Stomach (tissue), 9 donors: ENCODE measurements around the gene ENAH. TPM values are rescaled to one million over a fixed set of nuclear protein-coding genes. Genes with fewer than 3 reads are reported as not detected.

ENCODE experiments used
- DNase-seq, 2 donors: peaks; one replicate each; pipeline versions ENCODE4 v3.0.0 to v3.0.0-alpha.2; 2013 to 2019
- H3K27ac ChIP-seq, 5 donors: fragments of 200-600 bp in 4 of 5; sonication (generic) in 4 of 5; one replicate each; pipeline ENCODE4 v1.5.1; 2013 to 2019; ENCODE audit warnings: mild to moderate bottlenecking in 1 of 5, moderate library complexity in 1 of 5
- H3K27me3 ChIP-seq, 3 donors: fragments of 200-600 bp; sonication (generic); one replicate each; pipeline ENCODE4 v1.5.1; 2017 to 2019; ENCODE audit warnings: mixed run types in 1 of 3
- H3K36me3 ChIP-seq, 4 donors: fragments of 200-600 bp; sonication (generic); 1 replicate in 3 of 4; 2 replicates in 1 of 4; pipeline ENCODE4 v1.5.1; 2016 to 2019
- H3K4me1 ChIP-seq, 4 donors: fragments of 200-600 bp; sonication (generic); one replicate each; pipeline ENCODE4 v1.5.1; 2016 to 2019
- H3K4me3 ChIP-seq, 4 donors: fragments of 200-600 bp; sonication (generic) in 3 of 4; one replicate each; pipeline ENCODE4 v1.5.1; 2016 to 2019; ENCODE audit warnings: mild to moderate bottlenecking in 1 of 4
- H3K9me3 ChIP-seq, 4 donors: fragments of 200-600 bp; sonication (generic); one replicate each; pipeline ENCODE4 v1.5.1; 2016 to 2019
- EP300 ChIP-seq: sonication (generic); formaldehyde crosslinking; IDR thresholded peaks from one replicate; pipeline ENCODE4 v1.6.1; 2017; ENCODE audit warnings: antibody characterized with exemption
- POLR2A ChIP-seq, 4 donors: fragments of 450-650 bp; IDR thresholded peaks; one replicate each; pipeline ENCODE4 v1.6.1; 2016; ENCODE audit warnings: antibody characterized with exemption in 4 of 4, control low read depth in 2 of 4, mild to moderate bottlenecking in 1 of 4, moderate library complexity in 1 of 4
- POLR2AphosphoS5 ChIP-seq, 3 donors: sonication (generic); formaldehyde crosslinking; IDR thresholded peaks; one replicate each; pipeline ENCODE4 v1.6.1; 2016; ENCODE audit warnings: antibody characterized with exemption in 3 of 3
- WGBS, 5 donors: extraction: QIAGEN DNeasy Blood & Tissue Kit in 3 of 5; methylation state at CpG; one replicate each; pipeline versions ENCODE4 v1.1.5 to v1.1.7; 2013 to 2018; 5-methylcytosine and 5-hydroxymethylcytosine counted together
- intact Hi-C: fragments of 100-400 bp; cut with DNase I; formaldehyde crosslinking; loops from one replicate; pipeline ENCODE4 v1.15.1; 2023; ENCODE audit warnings: low total_unique reads
- polyA plus RNA-seq, 3 donors: library from polyadenylated mRNA; stranded (reverse); fragments of 200-250 nt; gene quantifications; one replicate each; pipeline ENCODE4 v1.2.3, GENCODE V29; 2013
- total RNA-seq, 5 donors: library from RNA; depleted of rRNA; stranded (reverse); fragments of >200 nt; gene quantifications; one replicate each; pipeline versions ENCODE4 v1.1.0 to v1.2.3, GENCODE V29; 2014 to 2016
- TF ChIP-seq, protein P1 (sequence below), 7 experiments: fragments of 450-650 bp in 4 of 7; fragments of 200-600 bp in 3 of 7; sonication (generic) in 3 of 7; IDR thresholded peaks; one replicate each; pipeline ENCODE4 v1.5.1; 2016 to 2019; ENCODE audit warnings: antibody characterized with exemption in 7 of 7, control low read depth in 2 of 7, mild to moderate bottlenecking in 1 of 7
- donor health status: healthy with polysubstance abuse.
- donor health status: Bipolar disorder and iron deficiency.
- donor health status: healthy.

Gene ENAH
- total and polyA plus RNA-seq, 8 donors: 8.5 to 186 (median 110) TPM

DNA sequence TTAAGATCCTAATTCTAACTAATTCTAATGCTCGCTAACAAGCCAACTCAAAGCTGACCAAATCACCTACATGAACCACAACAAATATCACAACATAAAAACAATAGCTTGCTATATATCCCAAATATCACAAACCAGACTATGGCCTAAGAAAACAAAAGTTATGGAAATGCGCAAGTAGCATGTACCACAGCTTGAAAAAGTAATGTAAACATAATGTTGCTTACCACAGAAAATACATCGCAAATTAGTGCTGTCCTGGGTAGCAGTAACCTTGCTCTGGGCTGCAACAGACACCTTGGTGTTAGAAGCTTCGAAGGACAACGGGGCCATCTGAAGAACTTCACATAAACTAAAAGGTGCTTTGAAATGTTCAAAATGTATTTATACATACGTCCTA is 117.6 kb downstream of the ENAH start:
- 93 to 97% (median 95%) methylated on average over 6 of the region's 6 CpGs for WGBS, 5 donors
- intact Hi-C loops: no loop called here
- H3K9me3 ChIP-seq: no peaks in the 10 kb centered on the region

DNA sequence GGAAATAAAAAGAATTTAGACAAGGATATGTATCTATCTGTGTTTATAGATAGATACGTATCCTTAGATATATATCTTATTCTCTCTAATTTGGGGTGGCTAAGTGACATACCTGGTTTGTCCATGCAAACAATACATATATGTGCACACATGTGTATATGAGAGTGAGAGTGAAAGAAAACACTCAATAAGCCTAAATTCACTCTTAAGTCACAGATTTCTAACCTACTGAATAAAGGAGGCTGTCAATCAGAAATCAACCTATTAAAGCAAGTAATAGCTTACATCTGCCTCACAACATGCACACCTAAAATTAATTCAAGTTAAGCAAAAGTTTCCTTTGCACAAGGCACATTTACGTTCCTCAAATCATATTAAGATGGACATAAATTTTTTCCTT is 118.2 kb downstream of the ENAH start:
- Histone ChIP-seq H3K4me3 (no peak overlapping the region), H3K36me3 (peaks cover 0 to 5% (median under 1%) of the 10 kb centered on the region in 4 donors), H3K27me3 (no peaks in the 10 kb centered on the region), H3K27ac (no peak overlapping the region), H3K9me3 (no peaks in the 10 kb centered on the region), H3K4me1 (peaks cover 0 to 42% (median 23%) of the 10 kb centered on the region in 4 donors)
- 79 to 93% (median 85%) methylated on average over 2 of the region's 2 CpGs for WGBS, 5 donors
- intact Hi-C loops: no loop called here
- TF ChIP-seq POLR2A (IDR thresholded peaks at IDR 0.05): no peak
- TF ChIP-seq EP300: no peak
- TF ChIP-seq, protein P1, sequence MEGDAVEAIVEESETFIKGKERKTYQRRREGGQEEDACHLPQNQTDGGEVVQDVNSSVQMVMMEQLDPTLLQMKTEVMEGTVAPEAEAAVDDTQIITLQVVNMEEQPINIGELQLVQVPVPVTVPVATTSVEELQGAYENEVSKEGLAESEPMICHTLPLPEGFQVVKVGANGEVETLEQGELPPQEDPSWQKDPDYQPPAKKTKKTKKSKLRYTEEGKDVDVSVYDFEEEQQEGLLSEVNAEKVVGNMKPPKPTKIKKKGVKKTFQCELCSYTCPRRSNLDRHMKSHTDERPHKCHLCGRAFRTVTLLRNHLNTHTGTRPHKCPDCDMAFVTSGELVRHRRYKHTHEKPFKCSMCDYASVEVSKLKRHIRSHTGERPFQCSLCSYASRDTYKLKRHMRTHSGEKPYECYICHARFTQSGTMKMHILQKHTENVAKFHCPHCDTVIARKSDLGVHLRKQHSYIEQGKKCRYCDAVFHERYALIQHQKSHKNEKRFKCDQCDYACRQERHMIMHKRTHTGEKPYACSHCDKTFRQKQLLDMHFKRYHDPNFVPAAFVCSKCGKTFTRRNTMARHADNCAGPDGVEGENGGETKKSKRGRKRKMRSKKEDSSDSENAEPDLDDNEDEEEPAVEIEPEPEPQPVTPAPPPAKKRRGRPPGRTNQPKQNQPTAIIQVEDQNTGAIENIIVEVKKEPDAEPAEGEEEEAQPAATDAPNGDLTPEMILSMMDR (IDR thresholded peaks at IDR 0.05): no peak
- no peak for DNase-seq

More for the DNA sequence above, 117.6 kb downstream of the ENAH start:
- TF ChIP-seq EP300: no peak
- no peak for TF ChIP-seq POLR2AphosphoS5 (IDR thresholded peaks at IDR 0.05)
- TF ChIP-seq POLR2A (IDR thresholded peaks at IDR 0.05): no peak
- TF ChIP-seq, protein P1 (IDR thresholded peaks at IDR 0.05): no peak
- no peaks in the 10 kb centered on the region for H3K27me3 ChIP-seq
- H3K4me1 ChIP-seq: peaks cover 0 to 47% (median 23%) of the 10 kb centered on the region in 4 donors
- DNase-seq: no peak
- H3K36me3 ChIP-seq: peaks cover 0 to under 1% (median 0%) of the 10 kb centered on the region in 4 donors
- H3K27ac ChIP-seq: no peak overlapping the region
- no peak overlapping the region for H3K4me3 ChIP-seq

DNA sequence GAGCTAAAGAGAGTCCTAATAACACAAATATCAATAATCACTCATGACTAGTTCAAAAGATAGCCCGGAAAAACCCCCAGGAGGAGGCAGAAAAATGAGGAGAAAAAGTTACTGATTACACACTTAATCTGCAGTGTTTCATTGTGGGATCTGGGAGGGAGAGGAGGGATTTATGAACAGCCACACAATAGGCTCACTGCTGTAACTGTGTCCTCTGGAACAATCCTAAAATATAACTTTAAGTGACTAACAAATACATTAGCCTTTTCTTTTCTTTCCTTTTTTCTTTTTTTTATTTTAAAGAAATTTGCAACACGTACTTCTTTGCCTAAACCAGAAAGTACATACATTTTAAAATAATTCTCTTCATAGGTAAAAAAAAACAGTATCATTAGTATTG is 118.8 kb downstream of the ENAH start:
- Histone ChIP-seq H3K9me3 (no peaks in the 10 kb centered on the region), H3K27ac (no peak overlapping the region), H3K36me3 (peaks cover 0 to 9% (median 4%) of the 10 kb centered on the region in 4 donors), H3K4me1 (peaks cover 0 to 37% (median 18%) of the 10 kb centered on the region in 4 donors), H3K27me3 (no peaks in the 10 kb centered on the region), H3K4me3 (no peak overlapping the region)
- TF ChIP-seq EP300: no peak
- TF ChIP-seq POLR2A (IDR thresholded peaks at IDR 0.05): no peak
- TF ChIP-seq POLR2AphosphoS5 (IDR thresholded peaks at IDR 0.05): no peak
- TF ChIP-seq, protein P1 (IDR thresholded peaks at IDR 0.05): no peak
- WGBS, 5 donors: 56 to 69% (median 66%) methylated on average over 2 of the region's 2 CpGs
- intact Hi-C loops: no loop called here
- DNase-seq: no peak

DNA sequence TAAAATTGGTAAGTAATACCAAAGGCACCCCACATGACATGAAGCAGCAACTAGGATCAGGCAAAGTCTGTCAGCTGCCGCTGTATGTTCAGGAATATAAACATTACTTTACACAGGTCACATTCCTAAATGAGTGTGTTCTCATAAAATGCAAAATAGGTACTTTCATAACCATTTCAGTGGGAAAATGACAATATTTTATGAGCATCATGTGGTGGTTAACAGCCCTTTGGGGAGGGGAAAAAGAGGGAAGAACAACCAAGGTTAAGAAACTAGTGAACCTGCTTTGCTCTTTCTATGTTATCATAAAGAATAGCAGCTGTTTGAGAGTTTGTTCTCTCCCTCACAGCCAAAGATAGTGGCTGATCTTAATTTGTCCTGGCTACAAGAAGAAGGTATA is 119.7 kb downstream of the ENAH start:
- peaks cover 0 to 9% (median 4%) of the 10 kb centered on the region in 4 donors for H3K36me3 ChIP-seq
- H3K27me3 ChIP-seq: no peaks in the 10 kb centered on the region
- H3K27ac ChIP-seq: no peak overlapping the region
- H3K4me3 ChIP-seq: no peak overlapping the region
- 44 to 65% (median 48%) methylated on average over 1 of the region's 1 CpG for WGBS, 5 donors
- no peak for TF ChIP-seq EP300
- TF ChIP-seq, protein P1 (IDR thresholded peaks at IDR 0.05): no peak
- no peak for TF ChIP-seq POLR2A (IDR thresholded peaks at IDR 0.05)
- no peak for TF ChIP-seq POLR2AphosphoS5 (IDR thresholded peaks at IDR 0.05)
- no peaks in the 10 kb centered on the region for H3K9me3 ChIP-seq
- intact Hi-C loops: no loop called here
- DNase-seq: no peak
- H3K4me1 ChIP-seq: peaks cover 0 to 31% (median 16%) of the 10 kb centered on the region in 4 donors
